CD1c-positive myeloid dendritic cell (primary cell): Measurements from ENCODE around the gene LYPD5.

ENCODE experiments used
- DNase-seq: peaks from one replicate; pipeline ENCODE4 v3.0.0-alpha.2; 2016; ENCODE audit errors: extremely low spot score

LYPD5 gene

DNA sequence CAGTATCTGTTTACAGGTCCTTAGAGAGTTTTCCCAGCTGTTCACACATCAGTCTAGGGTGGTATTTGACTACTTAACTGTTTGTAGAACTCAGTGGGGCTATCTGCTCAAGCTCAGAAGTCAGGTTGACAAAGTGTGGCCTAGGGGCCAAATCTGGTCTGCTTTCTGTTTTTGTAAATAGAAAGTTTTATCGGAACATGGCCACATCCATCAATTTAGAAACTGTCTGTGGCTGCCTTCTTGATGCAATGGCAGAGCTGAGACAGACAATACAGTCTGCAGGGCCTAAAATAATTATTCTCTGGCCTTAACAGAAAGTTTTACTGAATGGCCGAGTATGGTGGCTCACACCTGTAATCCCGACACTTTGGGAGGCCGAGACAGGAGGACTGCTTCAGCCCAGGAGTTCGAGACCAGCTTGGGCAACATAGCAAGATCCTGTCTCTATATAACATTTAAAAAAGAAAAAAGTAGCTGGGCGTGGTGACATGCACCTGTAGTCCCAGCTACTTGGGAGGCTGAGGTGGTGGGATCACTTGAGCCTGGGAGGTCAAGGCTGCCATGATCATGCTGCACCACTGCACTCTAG is 49.9 kb downstream of the LYPD5 start:
- DNase-seq = no peak

- no peak for DNase-seq
Observed at GRCh38 chr19:43751466-43752220, 50.6 kb downstream of the LYPD5 start.

DNA sequence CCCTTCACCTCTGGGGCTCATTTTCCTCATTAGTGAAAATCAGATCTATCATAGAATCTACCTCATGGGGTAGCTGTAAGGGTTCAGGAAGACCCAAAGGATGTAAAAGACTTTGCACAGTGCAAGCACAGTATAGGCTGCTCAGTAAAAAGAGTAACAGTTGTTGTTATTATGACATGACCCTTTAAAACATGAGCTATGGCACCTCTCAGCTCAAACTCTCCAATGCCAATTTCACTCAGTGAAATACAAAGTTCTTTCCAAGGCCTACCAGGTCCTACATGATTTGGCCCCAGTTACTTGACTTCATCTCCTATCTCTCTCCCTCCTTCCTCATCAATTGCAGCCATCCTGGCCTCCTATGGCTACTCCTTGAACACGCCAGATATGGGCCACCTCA is 52.3 kb downstream of the LYPD5 start:
- no peak for DNase-seq

- DNase-seq = no peak
Observed at GRCh38 chr19:43749152-43749551, 53.1 kb downstream of the LYPD5 start.

- no peak for DNase-seq
Observed at GRCh38 chr19:43748685-43749084, 53.6 kb downstream of the LYPD5 start.

GRCh38 chr19:43748205-43748594 is 54.0 kb downstream of the LYPD5 start:
- no peak for DNase-seq

DNA sequence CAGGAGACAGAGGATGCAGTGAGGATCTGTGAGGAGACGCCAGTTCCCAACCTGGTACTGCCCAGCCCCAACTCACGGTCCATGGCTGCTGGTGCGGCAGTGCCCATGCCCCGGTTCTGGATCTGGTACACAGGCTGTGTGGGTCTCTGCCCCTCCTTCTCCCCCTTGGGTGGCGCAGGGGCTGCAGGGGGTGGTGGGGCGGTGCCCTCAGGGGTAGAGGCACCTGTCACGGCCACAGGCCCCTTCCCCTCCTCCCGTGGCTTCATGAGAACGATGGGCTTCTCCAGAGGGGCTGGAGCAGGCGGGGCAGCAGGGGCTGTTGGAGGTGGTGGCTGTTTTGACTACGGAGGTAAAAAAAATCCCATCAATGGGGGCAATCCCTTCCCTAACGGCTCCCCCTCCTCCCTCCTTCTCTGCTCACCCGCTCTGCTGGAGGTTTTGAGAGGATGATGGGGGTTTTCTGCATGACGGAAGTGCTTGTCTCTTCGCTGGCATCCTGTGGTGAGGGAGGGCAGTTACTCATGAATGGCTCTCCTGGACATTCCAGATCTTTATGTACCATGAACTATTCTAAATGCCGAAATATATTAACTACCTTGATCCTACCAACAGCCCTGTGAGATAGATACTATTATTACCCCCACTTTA is 54.6 kb downstream of the LYPD5 start:
- DNase-seq = no peak
